DOHH2 (cell line): ENCODE results near the gene PRPS1.
A peak's percentile ranks its signal among the peaks of the same experiment; 100 is the strongest.

Experiments
- H3F3A ChIP-seq: fragments of 200-600 bp; sonication (generic), shearing (Covaris generic); 2 replicates; pipeline ENCODE4 v1.6.0; 2016; ENCODE audit warnings: antibody characterized with exemption, mild to moderate bottlenecking; ENCODE audit not compliant: control insufficient read depth, insufficient read depth
- H3K27ac ChIP-seq: fragments of 200-600 bp; sonication (generic); 2 replicates; pipeline ENCODE4 v1.5.1; 2014; ENCODE audit warnings: low read depth, mild to moderate bottlenecking, low read length, moderate library complexity
- H3K27me3 ChIP-seq: fragments of 200-600 bp; sonication (generic); 2 replicates; pipeline ENCODE4 v1.6.1; 2014; ENCODE audit warnings: mild to moderate bottlenecking, low read length, mixed read lengths; ENCODE audit not compliant: control insufficient read depth
- H3K36me3 ChIP-seq: fragments of 200-600 bp; sonication (generic); 2 replicates; pipeline ENCODE4 v1.6.1; 2014; ENCODE audit warnings: mild to moderate bottlenecking, low read length, moderate library complexity, mixed read lengths; ENCODE audit not compliant: control insufficient read depth
- H3K4me1 ChIP-seq: fragments of 200-600 bp; sonication (generic); 2 replicates; pipeline ENCODE4 v1.6.1; 2014; ENCODE audit warnings: mild to moderate bottlenecking, low read length, mixed read lengths; ENCODE audit not compliant: control insufficient read depth
- H3K4me2 ChIP-seq: fragments of 200-600 bp; sonication (generic); 2 replicates; pipeline ENCODE4 v1.6.0; 2014; ENCODE audit warnings: mild to moderate bottlenecking, low read length, moderate library complexity
- H3K4me3 ChIP-seq: fragments of 200-600 bp; sonication (generic); 2 replicates; pipeline ENCODE4 v1.5.1; 2014; ENCODE audit warnings: mild to moderate bottlenecking, low read length, mixed read lengths
- H3K79me2 ChIP-seq: fragments of 200-600 bp; sonication (generic); 2 replicates; pipeline ENCODE4 v1.6.1; 2014; ENCODE audit warnings: mild to moderate bottlenecking, low read length, mixed read lengths; ENCODE audit not compliant: control insufficient read depth
- H3K9me2 ChIP-seq: fragments of 200-600 bp; sonication (generic); replicated peaks from 2 replicates; pipeline ENCODE4 v1.6.1; 2014; ENCODE audit warnings: mild to moderate bottlenecking, low read length, mixed read lengths; ENCODE audit not compliant: control insufficient read depth
- H3K9me3 ChIP-seq: fragments of 200-600 bp; sonication (generic); 2 replicates; pipeline ENCODE4 v1.6.1; 2014; ENCODE audit warnings: antibody characterized with exemption, low read length, mixed read lengths; ENCODE audit not compliant: control insufficient read depth, insufficient read depth
- H4K20me1 ChIP-seq: fragments of 200-600 bp; sonication (generic); 2 replicates; pipeline ENCODE4 v1.6.0; 2014; ENCODE audit warnings: low read depth, mild to moderate bottlenecking, antibody characterized with exemption, low read length, moderate library complexity; ENCODE audit not compliant: control insufficient read depth, insufficient read depth
- EZH2phosphoT487 ChIP-seq: fragments of 200-600 bp; sonication (generic); IDR thresholded peaks from 2 replicates; pipeline ENCODE4 v1.6.1; 2017; ENCODE audit warnings: borderline replicate concordance, mild to moderate bottlenecking, antibody characterized with exemption, low read length, moderate library complexity, mixed read lengths
- TF ChIP-seq, protein P1 (sequence below): fragments of 200-600 bp; sonication (generic); IDR thresholded peaks from one replicate; pipeline ENCODE4 v1.5.1; 2014; ENCODE audit warnings: antibody characterized with exemption, mild to moderate bottlenecking, low read depth, low read length; ENCODE audit not compliant: poor library complexity, severe bottlenecking

PRPS1 gene

DNA sequence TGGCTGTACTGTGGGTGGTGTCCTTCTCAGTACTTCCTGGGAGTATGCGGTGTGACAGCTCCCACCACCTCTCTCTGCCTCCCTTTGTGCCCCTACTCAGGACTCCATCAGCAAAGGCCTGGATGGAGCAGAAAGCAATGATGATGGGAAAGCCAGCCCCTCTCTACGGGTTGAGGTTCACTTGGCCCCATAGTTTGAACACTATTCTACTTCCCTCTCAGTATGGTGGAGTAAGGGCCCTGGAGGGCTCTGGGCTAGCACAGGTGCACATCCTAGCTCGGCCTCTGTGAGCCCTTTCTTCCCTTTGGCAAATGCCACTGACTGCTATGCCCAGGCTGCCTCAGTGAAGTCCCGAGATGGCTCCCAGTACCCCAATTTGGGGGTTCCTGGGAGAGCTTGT is 31.0 kb downstream of the PRPS1 start:
- H3K4me3 ChIP-seq: no peak overlapping the region
- H3K4me2 ChIP-seq: no peak overlapping the region
- no peaks in the 10 kb centered on the region for H3K36me3 ChIP-seq
- no peak overlapping the region for H3K27ac ChIP-seq
- H3F3A ChIP-seq: no peaks in the 10 kb centered on the region
- no peaks in the 10 kb centered on the region for H3K9me3 ChIP-seq
- H3K79me2 ChIP-seq: no peaks in the 10 kb centered on the region
- no peaks in the 10 kb centered on the region for H3K9me2 ChIP-seq
- TF ChIP-seq, protein P1, sequence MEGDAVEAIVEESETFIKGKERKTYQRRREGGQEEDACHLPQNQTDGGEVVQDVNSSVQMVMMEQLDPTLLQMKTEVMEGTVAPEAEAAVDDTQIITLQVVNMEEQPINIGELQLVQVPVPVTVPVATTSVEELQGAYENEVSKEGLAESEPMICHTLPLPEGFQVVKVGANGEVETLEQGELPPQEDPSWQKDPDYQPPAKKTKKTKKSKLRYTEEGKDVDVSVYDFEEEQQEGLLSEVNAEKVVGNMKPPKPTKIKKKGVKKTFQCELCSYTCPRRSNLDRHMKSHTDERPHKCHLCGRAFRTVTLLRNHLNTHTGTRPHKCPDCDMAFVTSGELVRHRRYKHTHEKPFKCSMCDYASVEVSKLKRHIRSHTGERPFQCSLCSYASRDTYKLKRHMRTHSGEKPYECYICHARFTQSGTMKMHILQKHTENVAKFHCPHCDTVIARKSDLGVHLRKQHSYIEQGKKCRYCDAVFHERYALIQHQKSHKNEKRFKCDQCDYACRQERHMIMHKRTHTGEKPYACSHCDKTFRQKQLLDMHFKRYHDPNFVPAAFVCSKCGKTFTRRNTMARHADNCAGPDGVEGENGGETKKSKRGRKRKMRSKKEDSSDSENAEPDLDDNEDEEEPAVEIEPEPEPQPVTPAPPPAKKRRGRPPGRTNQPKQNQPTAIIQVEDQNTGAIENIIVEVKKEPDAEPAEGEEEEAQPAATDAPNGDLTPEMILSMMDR: no peak
- TF ChIP-seq EZH2phosphoT487: no peak
- no peaks in the 10 kb centered on the region for H3K27me3 ChIP-seq
- H3K4me1 ChIP-seq: peaks cover 11% of the 10 kb centered on the region
- no peaks in the 10 kb centered on the region for H4K20me1 ChIP-seq

DNA sequence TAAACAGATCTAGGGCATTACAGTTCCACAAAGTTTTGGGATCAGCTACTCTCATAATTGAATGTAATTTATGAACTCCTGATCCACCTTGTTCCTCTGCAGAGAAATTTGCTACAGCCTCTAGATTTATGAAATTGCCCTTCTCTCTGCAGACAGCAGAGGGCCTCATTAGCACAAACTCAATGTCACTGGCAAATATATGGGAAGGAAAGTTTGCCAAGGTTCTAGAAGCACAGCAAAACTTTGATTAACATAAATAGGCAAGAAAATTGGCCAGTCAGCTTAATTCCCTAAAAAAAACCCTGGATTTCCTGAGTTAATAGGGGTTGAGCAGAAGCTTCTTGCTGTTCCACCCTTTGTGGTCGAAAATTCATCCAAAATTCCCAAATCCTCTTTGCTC is 31.5 kb downstream of the PRPS1 start:
- Histone ChIP-seq H3K9me3 (no peaks in the 10 kb centered on the region), H3K79me2 (no peaks in the 10 kb centered on the region), H3K4me3 (no peak overlapping the region), H3K9me2 (no peaks in the 10 kb centered on the region), H3K36me3 (no peaks in the 10 kb centered on the region), H3F3A (no peaks in the 10 kb centered on the region), H3K4me1 (peaks cover 7% of the 10 kb centered on the region), H3K4me2 (no peak overlapping the region), H3K27ac (no peak overlapping the region), H3K27me3 (no peaks in the 10 kb centered on the region), H4K20me1 (no peaks in the 10 kb centered on the region)
- no peak for TF ChIP-seq EZH2phosphoT487
- TF ChIP-seq, protein P1: peak; percentile 66

DNA sequence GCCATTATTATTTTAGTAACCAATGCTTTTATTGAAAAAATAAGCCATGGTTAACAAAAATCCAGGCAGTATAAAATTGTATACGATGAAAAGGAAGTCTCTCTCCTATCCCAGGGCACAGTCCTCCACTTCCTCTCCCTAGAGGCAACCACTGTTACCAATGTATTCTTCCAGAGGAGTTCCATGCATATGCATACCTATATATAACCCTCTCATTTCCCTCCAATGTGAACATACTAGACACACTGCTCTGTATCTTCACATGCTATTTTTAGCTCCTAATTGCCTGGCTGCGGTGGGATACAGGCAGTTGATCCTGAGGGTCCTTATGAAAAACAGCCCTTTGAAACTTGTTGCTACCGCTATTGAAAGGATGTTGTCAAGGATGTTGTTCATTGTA is 33.8 kb downstream of the PRPS1 start:
- Histone ChIP-seq H3K79me2 (peaks cover 2% of the 10 kb centered on the region), H4K20me1 (no peaks in the 10 kb centered on the region), H3K9me3 (no peaks in the 10 kb centered on the region), H3K36me3 (no peaks in the 10 kb centered on the region), H3K9me2 (no peaks in the 10 kb centered on the region), H3F3A (no peaks in the 10 kb centered on the region), H3K4me2 (no peak overlapping the region), H3K4me3 (no peak overlapping the region), H3K4me1 (no peaks in the 10 kb centered on the region), H3K27ac (no peak overlapping the region), H3K27me3 (no peaks in the 10 kb centered on the region)
- TF ChIP-seq, protein P1: no peak
- TF ChIP-seq EZH2phosphoT487: no peak

DNA sequence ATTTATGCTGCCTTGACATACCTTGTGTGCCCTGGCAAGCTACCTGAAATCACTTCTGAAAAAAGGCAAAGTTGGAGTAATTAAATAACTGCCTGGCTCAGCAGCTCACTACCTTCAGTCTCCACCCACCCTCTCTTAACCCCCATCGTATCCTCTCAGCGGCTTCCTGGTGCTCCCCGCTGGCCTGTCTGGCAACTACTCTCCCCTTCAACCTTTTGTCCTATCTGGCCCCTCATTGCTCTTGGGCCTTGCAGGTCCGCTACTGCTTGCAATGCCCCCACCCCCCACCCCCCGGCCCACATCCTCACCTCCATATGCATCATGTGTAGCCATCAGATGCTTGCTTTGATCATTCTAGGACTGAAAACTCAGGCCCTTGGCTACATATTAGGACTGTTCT is 34.5 kb downstream of the PRPS1 start:
- H3K27me3 ChIP-seq: no peaks in the 10 kb centered on the region
- TF ChIP-seq, protein P1: no peak
- TF ChIP-seq EZH2phosphoT487: no peak
- H3K36me3 ChIP-seq: no peaks in the 10 kb centered on the region
- no peaks in the 10 kb centered on the region for H3K9me2 ChIP-seq
- H3K9me3 ChIP-seq: no peaks in the 10 kb centered on the region
- H3K27ac ChIP-seq: no peak overlapping the region
- peaks cover 5% of the 10 kb centered on the region for H3K79me2 ChIP-seq
- H3F3A ChIP-seq: no peaks in the 10 kb centered on the region
- no peaks in the 10 kb centered on the region for H4K20me1 ChIP-seq
- H3K4me2 ChIP-seq: no peak overlapping the region
- H3K4me1 ChIP-seq: no peaks in the 10 kb centered on the region
- H3K4me3 ChIP-seq: no peak overlapping the region
